Ovary (tissue), 3 donors: ENCODE measurements around the gene GPC6.

Experiments
- CTCF ChIP-seq, 3 donors: fragments of 450-650 bp in 2 of 3; fragments of 200-600 bp in 1 of 3; IDR thresholded peaks; one replicate each; pipeline versions ENCODE4 v1.5.1 to v1.8.0; 2016 to 2022; ENCODE audit warnings: antibody characterized with exemption in 3 of 3, mild to moderate bottlenecking in 1 of 3
- EP300 ChIP-seq: sonication (generic); formaldehyde crosslinking; IDR thresholded peaks from one replicate; pipeline ENCODE4 v1.6.1; 2017; ENCODE audit warnings: antibody characterized with exemption
- POLR2A ChIP-seq: fragments of 450-650 bp; IDR thresholded peaks from one replicate; pipeline ENCODE4 v1.6.1; 2017; ENCODE audit warnings: antibody characterized with exemption, mild to moderate bottlenecking, moderate library complexity
- donor health status: DM: no; HTN: no; CAD: no.

- TF ChIP-seq CTCF (IDR thresholded peaks at IDR 0.05) (no peak), POLR2A (no peak), EP300 (no peak)
Measured at GRCh38 chr13:93388701-93389100, 162.1 kb downstream of the GPC6 start.
